Bronchial epithelial cell (primary cell): ENCODE data around the gene MAGIX. TPM values are rescaled to one million over a fixed set of nuclear protein-coding genes. Genes with fewer than 3 reads are reported as not detected.
"Not testable (repeated sequence)": the region's sequence is repeated elsewhere in the genome, so short reads cannot be mapped to it uniquely, and the experiment has no call there.

ENCODE experiments used
- DNase-seq: peaks from one replicate; pipeline ENCODE4 v3.0.0-alpha.2; 2010; ENCODE audit warnings: low read depth
- FAIRE-seq: peaks from 2 replicates; lab custom pipeline; 2011; peaks lifted over from hg19 to GRCh38; lab: Jason Lieb, UNC
- H3K27me3 ChIP-seq: 2 replicates; pipeline ENCODE4 v1.5.1; 2011; ENCODE audit warnings: low read length; ENCODE audit not compliant: control insufficient read depth, insufficient read depth
- H3K36me3 ChIP-seq: 2 replicates; pipeline ENCODE4 v1.5.1; 2011; ENCODE audit warnings: low read length; ENCODE audit not compliant: control insufficient read depth, insufficient read depth
- H3K4me3 ChIP-seq: 2 replicates; pipeline ENCODE4 v1.5.1; 2011; ENCODE audit warnings: mild to moderate bottlenecking, low read depth, low read length, control low read depth
- CTCF ChIP-seq: IDR thresholded peaks from 2 replicates; pipeline ENCODE4 v1.5.1; 2011; ENCODE audit warnings: mild to moderate bottlenecking, moderate library complexity, low read length, control low read depth, inconsistent platforms; ENCODE audit not compliant: insufficient read depth, severe bottlenecking
- total RNA-seq: library from RNA; depleted of rRNA; stranded (reverse); fragments of >200 nt; gene quantifications from 2 replicates; pipeline ENCODE4 v1.2.1, GENCODE V29; 2014

The MAGIX gene
- total RNA-seq, 1 donor from 2014 or later, result 3.7 TPM

GRCh38 chrX:49172280-49172780, 9.8 kb downstream of the MAGIX start:
- peak overlapping the region; percentile 79 for H3K4me3 ChIP-seq
- peaks cover 7% of the 10 kb centered on the region for H3K36me3 ChIP-seq
- no peak for TF ChIP-seq CTCF
- DNase-seq (peak; percentile 60), FAIRE-seq (no peak)
- no peaks in the 10 kb centered on the region for H3K27me3 ChIP-seq

- Histone ChIP-seq H3K36me3 (peaks cover 12% of the 10 kb centered on the region), H3K4me3 (peak overlapping the region; percentile 79)
- not testable (repeated sequence) for FAIRE-seq, DNase-seq, H3K27me3 ChIP-seq
Observed at GRCh38 chrX:49173544-49173943, 11.0 kb downstream of the MAGIX start.

GRCh38 chrX:49174723-49175122, 12.2 kb downstream of the MAGIX start:
- DNase-seq, result peak; percentile 33
- H3K36me3 ChIP-seq, result peaks cover 18% of the 10 kb centered on the region
- no peak for FAIRE-seq

GRCh38 chrX:49175435-49176274, 13.1 kb downstream of the MAGIX start:
- FAIRE-seq (no peak), DNase-seq (peak; percentile 13)
- Histone ChIP-seq H3K36me3 (peaks cover 20% of the 10 kb centered on the region), H3K4me3 (no peak overlapping the region), H3K27me3 (no peaks in the 10 kb centered on the region)
- TF ChIP-seq CTCF, result no peak

More at GRCh38 chrX:49174723-49175122, 12.2 kb downstream of the MAGIX start:
- H3K4me3 ChIP-seq, result no peak overlapping the region
- no peak for TF ChIP-seq CTCF
- no peaks in the 10 kb centered on the region for H3K27me3 ChIP-seq

- DNase-seq, result peak; percentile 79
- FAIRE-seq, result no peak
- Histone ChIP-seq H3K36me3 (peaks cover 21% of the 10 kb centered on the region), H3K4me3 (no peak overlapping the region), H3K27me3 (no peaks in the 10 kb centered on the region)
- no peak for TF ChIP-seq CTCF
Observed at GRCh38 chrX:49176421-49177326, 14.1 kb downstream of the MAGIX start.
